Hepatic stellate cell (primary cell): ENCODE data around the gene PITRM1.

Source experiments
- DNase-seq: peaks from one replicate; pipeline ENCODE4 v3.0.0; 2011; ENCODE audit warnings: low spot score

The PITRM1 gene

DNA sequence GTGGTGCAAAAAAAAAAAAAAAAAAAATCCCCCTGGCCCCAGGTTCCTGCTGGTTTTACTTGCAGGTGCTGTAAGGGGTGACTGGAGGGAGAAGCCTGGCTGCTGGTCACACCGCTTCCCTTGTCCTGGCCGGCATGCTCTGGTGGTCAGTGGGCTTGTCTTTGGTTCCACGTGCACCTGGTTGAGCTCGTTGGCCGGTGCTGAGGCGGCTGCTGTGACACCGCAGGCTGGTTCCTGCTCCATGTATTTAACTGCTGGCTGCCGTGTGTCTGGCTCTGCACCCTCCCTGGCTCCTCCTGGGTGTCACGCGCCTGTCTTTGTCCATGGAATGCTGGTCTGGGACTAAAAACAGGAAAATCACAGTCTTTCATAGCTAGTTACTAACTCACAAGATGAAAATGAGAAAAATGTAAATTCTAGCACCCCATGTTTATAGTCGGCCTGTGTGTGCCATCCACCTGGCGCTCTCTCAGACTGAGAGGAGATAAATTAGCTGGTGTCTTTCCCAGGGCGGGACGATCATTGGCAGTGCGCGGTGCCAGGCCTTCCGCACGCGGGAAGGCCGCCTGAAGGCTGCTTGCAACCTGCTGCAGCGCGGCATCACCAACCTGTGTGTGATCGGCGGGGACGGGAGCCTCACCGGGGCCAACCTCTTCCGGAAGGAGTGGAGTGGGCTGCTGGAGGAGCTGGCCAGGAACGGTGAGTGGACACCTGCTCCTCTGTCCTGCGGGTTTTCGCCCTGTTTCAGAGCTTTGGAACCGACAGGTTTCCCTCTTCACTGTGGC lies 71.5 kb downstream of the PITRM1 start:
- DNase-seq: no peak

DNA sequence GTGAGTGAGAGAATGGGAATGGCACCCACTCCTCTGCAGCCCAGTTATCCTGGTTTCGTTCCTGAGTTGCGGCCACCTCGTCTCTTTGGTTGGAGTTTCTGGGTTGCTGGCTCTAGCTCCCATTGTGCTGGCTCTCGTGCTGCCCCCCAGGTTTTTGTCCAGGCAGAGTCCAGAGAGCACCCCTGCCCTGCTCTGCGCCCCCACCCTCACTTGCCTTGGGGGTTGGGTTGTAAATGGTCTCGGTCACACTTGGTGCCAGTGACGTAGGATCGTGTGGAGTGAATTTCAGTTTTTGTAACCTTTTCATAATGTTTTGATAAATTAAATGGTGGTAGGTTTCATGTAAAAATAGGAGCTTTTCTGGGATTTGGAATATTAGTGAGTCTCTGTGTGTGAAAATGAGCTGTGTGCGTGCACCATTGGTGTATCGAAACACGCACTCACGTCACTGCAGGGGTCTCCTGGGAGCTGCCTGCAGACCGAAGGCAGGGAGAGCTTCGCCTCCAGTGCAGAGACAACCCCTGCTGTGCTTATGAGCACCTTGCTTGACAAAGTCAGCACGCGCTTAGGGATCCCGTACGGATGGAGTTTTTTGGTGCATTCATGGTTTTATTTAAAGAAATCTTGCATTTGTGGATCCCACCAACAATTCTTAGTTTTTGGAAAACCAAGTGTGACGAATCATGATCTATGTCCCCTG lies 72.3 kb downstream of the PITRM1 start:
- DNase-seq: no peak

DNA sequence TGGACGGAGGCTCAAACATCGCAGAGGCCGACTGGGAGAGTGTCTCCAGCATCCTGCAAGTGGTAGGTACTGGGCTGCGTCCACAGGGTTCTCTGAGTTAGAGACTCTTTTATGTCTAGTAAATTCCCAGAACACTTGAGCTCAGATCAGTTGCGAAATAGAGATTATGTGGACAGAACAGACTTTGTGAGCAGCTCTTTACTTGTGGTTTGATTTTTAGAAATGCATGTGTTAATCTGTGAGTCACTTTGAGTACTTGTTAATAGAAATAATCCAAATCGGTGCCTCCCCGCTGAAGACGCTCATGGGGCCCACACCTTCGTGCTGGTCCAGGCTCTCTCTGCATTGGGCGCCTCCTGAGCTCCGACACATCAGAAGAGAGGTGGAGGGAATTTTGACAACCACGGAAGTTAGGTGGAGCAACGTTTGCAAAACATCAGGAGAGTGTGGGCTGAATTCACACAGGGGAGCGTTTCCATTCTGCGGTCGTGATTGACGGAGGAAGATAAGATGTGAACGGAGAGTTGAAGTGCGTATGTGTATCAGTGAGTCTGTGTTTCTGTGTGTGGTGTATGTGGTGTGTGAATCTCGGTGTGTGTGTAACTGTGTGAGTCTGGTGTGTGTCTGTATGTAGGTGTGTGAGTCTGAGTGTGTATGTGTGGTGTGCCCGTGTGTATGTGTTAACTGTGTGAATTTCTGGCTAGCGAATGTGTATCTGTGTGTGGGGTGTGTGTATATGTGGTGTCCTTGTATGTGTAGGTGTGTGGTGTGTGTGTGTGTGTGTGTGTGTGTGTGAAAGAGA lies 73.1 kb downstream of the PITRM1 start:
- DNase-seq: no peak

DNA sequence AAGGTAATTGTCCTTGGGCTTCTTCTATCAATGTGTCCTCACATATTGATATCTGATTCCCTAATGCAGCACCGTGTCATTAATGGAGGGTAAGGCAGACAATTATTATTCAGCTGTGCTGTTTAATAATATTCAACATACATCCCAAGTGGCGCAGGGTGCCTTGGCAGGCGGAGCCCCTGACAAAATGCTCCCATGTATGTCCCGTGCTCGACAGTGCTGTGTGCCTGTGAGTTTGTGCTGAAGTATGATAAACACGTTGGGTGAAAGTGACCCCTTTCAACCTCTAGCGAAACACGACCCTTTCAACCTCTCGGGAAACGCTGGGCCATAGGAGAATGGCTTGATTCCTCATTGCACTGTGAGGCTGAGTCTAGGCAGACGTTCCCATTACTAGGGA lies 73.9 kb downstream of the PITRM1 start:
- no peak for DNase-seq

DNA sequence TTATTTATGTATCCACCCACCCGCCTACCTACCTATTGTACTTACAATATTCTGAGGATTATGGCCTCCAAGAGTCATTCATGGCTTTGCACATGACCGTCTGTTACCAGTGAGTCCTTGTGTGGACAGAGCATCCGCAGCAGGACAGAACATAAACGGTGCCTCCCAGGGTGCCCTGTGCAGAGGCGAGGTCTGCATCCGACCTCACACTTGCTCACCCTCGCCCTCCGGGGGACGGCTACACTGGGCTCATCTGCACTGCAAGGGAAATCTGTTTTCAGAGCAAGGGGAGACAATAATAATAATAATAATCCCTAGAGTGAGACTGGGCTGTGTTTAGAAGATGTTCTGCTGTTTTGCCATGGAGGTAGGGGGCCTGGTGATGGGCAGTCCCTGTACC lies 75.4 kb downstream of the PITRM1 start:
- no peak for DNase-seq

DNA sequence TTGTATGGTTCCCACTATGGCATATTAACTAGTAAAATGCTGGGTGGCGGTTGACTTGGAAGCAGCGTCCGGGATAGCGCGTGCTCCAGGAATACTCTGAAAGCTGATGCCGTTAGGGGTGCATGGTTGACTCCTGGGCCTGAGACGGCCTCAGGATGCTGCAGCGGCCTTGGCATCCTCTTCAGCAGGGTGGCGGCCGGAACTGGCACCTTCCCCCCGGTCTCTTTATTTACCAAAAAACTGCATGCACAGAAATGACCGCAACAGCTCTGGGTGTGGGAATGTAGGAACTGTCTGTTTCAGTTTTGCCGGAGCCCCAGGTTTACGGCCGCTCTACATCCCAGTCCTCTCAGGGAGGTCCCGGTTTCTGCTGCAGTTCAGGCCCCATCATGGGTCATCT lies 76.4 kb downstream of the PITRM1 start:
- DNase-seq: no peak

DNA sequence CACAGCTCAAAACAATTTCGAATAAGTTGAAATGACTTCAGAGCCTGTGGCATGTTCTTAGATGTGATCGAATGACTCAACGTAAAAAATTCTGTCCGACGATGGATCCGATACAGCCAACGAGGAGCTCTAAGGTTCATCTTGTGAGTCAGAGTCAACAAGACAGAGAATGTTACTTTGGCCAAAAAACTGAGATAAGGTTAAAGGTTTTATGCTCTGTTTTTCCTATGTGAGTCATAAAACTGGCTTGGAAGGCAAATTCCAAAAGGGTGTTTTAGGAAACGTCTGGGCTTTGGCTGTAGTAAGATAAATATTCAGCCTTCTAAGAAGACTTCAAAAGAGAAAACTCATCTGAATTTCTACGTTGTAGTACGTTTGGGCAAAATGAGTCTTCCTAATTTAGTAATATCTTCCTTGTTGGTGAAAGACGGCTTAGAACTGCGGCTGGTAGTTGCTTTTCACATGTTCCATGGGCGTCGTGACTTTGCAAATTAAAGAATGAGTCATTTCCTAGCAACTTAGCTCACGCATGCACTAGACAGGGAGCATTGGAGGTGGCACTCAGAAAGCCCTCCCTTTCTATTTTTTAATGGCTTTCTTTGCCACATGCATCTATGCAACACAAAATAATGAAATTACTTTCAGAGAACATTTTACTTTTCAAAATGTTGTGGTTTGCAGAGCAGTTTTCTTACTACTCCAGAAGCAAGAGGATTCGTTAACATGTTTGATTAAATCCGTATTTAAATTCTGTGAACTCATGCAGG lies 77.0 kb downstream of the PITRM1 start:
- DNase-seq: peak; percentile 96

DNA sequence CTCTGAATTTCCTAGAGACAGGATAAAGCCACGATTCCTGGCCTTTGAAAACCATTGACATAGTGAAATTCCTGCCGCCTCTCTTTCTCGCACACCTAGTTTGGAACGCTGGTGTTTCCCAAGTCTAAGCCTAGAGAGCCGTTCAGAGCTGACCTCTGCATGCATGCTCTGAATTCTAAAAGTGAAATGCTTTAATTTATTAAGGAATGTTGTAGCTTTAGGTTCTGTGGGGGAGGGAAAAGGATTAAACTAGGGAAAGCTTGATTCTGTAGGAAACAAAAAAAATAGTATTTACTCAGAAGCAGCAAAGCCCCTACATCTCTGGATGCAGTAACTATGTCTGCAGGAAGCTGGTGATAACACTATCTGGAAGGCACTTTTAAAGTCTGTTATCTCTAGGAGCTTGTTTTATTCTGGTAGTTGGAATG lies 78.0 kb downstream of the PITRM1 start:
- DNase-seq: no peak

DNA sequence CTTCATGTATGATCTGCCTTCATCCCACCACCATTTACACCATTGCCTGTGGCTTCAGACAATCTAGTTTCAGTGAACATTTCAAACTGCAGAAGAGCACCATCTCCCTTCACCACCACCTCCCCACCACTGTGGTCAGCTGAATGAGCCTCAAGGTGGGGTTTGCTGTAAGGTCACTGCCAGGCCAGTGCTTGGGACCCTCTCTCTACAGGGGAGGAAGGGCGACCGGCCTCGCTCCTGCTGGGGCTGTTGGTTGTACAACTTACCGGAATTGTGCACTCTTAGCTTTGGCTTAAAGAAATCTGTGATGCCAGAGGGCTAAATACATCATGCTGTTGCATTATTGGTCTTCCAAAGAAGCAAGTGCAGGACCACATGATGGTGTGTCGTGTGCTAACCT lies 78.6 kb downstream of the PITRM1 start:
- DNase-seq: no peak

DNA sequence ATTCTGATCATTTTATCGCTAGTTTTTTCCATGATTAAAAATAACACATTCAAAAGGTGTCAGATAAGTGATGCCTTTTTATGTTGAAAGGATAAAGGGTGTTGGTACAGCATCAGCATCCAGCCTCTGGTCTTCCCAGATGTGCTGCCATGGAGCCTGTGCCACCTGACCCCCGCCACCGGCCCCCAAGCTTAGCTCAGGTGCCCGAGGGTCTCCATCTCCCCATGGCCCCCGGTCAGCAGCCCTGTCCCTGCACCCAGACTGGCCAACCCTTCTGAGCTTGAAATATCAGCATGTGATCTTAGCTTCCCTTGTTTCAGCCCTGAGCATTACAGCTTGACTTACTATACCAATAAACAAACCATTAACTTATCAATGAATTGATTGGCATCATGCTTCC lies 80.7 kb downstream of the PITRM1 start:
- DNase-seq: no peak

DNA sequence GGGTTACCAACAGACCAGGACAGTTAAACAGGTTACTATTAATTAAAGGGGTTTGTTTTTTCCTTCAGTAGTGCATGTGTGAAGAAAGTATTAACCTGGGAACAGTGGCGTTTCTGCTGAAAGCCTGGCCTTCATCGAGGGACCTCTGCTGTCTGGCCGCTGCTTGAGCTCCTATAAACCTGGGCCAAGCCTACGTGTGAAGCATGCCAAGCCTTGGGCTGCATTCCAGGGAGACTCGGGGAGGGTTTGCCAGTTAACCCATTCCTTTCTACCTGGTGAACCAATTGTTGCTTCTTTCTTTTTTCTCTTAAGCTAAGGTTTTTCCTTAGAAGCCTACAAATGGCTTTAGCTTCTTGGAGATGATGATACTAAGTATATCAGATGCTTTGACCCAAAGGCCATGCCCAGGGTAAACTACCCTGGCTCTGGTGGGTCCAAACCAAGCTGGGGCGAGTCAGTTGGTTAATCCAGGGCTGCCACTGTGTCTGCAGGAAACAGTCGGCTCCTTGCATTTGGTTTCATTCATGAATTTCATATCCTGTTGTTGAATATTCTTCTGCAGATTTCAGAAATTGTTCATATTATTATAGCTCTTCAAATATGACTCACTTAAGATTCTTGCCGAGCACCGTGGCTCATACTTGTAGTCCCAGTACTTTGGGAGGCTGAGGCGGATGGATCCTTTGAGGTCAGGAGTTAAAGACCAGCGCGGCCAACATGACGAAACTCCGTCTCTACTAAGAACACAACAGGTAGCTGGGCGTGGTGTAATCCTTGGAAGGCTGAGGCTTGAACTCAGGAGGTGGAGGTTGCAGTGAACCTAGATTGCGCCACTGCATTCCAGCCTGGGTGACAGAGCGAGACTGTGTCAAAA lies 81.4 kb downstream of the PITRM1 start:
- DNase-seq: peak; percentile 72

DNA sequence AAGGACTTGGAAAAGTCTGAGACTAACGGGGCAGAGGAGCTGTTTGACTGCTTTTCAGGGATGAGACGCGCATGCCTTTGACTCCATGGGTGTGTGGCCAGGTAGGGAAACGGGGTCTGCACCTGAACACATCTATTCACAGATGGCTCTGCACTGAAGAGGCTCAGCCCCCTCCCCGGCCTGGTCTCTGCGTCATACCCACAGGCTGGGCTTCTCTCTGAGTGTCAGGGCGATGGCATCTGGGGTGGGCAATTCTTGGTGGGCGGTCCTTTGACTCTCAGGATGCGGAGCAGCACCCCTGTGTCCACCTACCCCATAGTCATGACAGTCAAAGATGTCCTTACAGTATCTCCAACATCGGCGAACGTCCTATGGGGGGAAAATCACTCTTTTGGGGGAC lies 82.2 kb downstream of the PITRM1 start:
- DNase-seq: no peak
